Osteoblast (primary cell): ENCODE measurements around the gene AK3. TPM values are rescaled to one million over a fixed set of nuclear protein-coding genes. Genes with fewer than 3 reads are reported as not detected.

Experiments used
- DNase-seq: peaks from one replicate; pipeline ENCODE4 v3.0.0; 2011; ENCODE audit warnings: low spot score, mixed read lengths; ENCODE audit not compliant: insufficient read length; ENCODE audit errors: missing footprints
- H2AFZ ChIP-seq: 2 replicates; pipeline ENCODE4 v1.6.0; 2011; ENCODE audit warnings: mild to moderate bottlenecking, low read length
- H3K27ac ChIP-seq: 2 replicates; pipeline ENCODE4 v1.5.1; 2011; ENCODE audit warnings: mild to moderate bottlenecking, low read depth, low read length, moderate library complexity
- H3K27me3 ChIP-seq: 2 replicates; pipeline ENCODE4 v1.6.0; 2012; ENCODE audit warnings: mild to moderate bottlenecking, control low read depth, inconsistent platforms, low read length, moderate library complexity; ENCODE audit not compliant: insufficient read depth
- H3K36me3 ChIP-seq: 2 replicates; pipeline ENCODE4 v1.5.1; 2011; ENCODE audit warnings: mild to moderate bottlenecking, low read length, control low read depth, moderate library complexity; ENCODE audit not compliant: insufficient read depth
- H3K4me1 ChIP-seq: 2 replicates; pipeline ENCODE4 v1.5.1; 2011; ENCODE audit warnings: mild to moderate bottlenecking, low read length, control low read depth, moderate library complexity; ENCODE audit not compliant: insufficient read depth
- H3K4me2 ChIP-seq: 2 replicates; pipeline ENCODE4 v1.6.0; 2011; ENCODE audit warnings: mild to moderate bottlenecking, low read length; ENCODE audit not compliant: insufficient read depth
- H3K4me3 ChIP-seq: fragments of 200-600 bp; sonication (generic); 3 replicates; pipeline ENCODE4 v1.5.1; 2012; ENCODE audit warnings: mild to moderate bottlenecking, low read length, inconsistent platforms; ENCODE audit not compliant: insufficient read depth
- H3K79me2 ChIP-seq: 2 replicates; pipeline ENCODE4 v1.6.0; 2012; ENCODE audit warnings: mild to moderate bottlenecking, low read length, control low read depth, inconsistent platforms; ENCODE audit not compliant: insufficient read depth
- H3K9me3 ChIP-seq: 2 replicates; pipeline ENCODE4 v1.5.1; 2011; ENCODE audit warnings: low read depth, low read length, control low read depth
- H4K20me1 ChIP-seq: 2 replicates; pipeline ENCODE4 v1.6.0; 2012; ENCODE audit warnings: mild to moderate bottlenecking, low read length, control low read depth; ENCODE audit not compliant: insufficient read depth
- total RNA-seq: library from RNA; depleted of rRNA; stranded (reverse); fragments of >200 nt; gene quantifications from 2 replicates; pipeline ENCODE4 v1.2.3, GENCODE V29; 2012
- TF ChIP-seq, protein P1 (sequence below): IDR thresholded peaks from 2 replicates; pipeline ENCODE4 v1.5.1; 2011; ENCODE audit warnings: mild to moderate bottlenecking, low read depth, low read length, moderate library complexity; ENCODE audit errors: extremely low read depth

AK3 gene
- total RNA-seq, 1 donor, result 48.9 TPM

- no peaks in the 10 kb centered on the region for H3K27me3 ChIP-seq
- H3K9me3 ChIP-seq, result no peaks in the 10 kb centered on the region
- H3K36me3 ChIP-seq, result peaks cover 48% of the 10 kb centered on the region
- TF ChIP-seq, protein P1, sequence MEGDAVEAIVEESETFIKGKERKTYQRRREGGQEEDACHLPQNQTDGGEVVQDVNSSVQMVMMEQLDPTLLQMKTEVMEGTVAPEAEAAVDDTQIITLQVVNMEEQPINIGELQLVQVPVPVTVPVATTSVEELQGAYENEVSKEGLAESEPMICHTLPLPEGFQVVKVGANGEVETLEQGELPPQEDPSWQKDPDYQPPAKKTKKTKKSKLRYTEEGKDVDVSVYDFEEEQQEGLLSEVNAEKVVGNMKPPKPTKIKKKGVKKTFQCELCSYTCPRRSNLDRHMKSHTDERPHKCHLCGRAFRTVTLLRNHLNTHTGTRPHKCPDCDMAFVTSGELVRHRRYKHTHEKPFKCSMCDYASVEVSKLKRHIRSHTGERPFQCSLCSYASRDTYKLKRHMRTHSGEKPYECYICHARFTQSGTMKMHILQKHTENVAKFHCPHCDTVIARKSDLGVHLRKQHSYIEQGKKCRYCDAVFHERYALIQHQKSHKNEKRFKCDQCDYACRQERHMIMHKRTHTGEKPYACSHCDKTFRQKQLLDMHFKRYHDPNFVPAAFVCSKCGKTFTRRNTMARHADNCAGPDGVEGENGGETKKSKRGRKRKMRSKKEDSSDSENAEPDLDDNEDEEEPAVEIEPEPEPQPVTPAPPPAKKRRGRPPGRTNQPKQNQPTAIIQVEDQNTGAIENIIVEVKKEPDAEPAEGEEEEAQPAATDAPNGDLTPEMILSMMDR, result no peak
- H3K4me3 ChIP-seq, result no peak overlapping the region
- no peak overlapping the region for H2AFZ ChIP-seq
- peaks cover 8% of the 10 kb centered on the region for H4K20me1 ChIP-seq
- peak overlapping the region; percentile 62 for H3K27ac ChIP-seq
- peaks cover 51% of the 10 kb centered on the region for H3K79me2 ChIP-seq
- DNase-seq, result no peak
- peaks cover 38% of the 10 kb centered on the region for H3K4me1 ChIP-seq
- peak overlapping the region; percentile 41 for H3K4me2 ChIP-seq
Measured at GRCh38 chr9:4690144-4690543, 50.9 kb downstream of the AK3 start.

DNA sequence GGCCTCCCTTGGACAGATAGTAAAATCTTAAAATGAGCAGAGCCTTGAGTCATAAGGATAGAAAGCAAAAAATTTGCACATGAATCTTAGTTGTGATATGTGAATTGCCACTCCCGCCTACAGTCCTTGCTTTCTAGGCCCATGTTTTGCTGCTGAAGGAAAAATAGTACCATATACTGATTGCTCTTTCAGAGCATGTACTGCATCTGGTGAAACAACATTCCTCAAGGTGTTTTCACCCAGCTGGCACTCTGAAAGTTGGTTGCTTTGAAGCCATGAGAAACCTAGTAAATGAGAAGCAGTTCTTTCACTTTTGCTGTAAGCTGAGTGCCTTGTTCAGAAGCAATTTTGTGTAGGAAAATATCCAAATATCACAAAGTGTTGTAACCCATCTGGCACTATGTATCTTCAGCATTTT is 51.3 kb downstream of the AK3 start:
- DNase-seq, result no peak
- H3K4me3 ChIP-seq, result no peak overlapping the region
- no peaks in the 10 kb centered on the region for H3K27me3 ChIP-seq
- H3K4me1 ChIP-seq, result peaks cover 38% of the 10 kb centered on the region
- H4K20me1 ChIP-seq, result peaks cover 11% of the 10 kb centered on the region
- H3K27ac ChIP-seq, result peak overlapping the region; percentile 62
- no peak overlapping the region for H2AFZ ChIP-seq
- no peaks in the 10 kb centered on the region for H3K9me3 ChIP-seq
- TF ChIP-seq, protein P1, result no peak
- peaks cover 49% of the 10 kb centered on the region for H3K36me3 ChIP-seq
- peaks cover 51% of the 10 kb centered on the region for H3K79me2 ChIP-seq
- H3K4me2 ChIP-seq, result peak overlapping the region; percentile 41

DNA sequence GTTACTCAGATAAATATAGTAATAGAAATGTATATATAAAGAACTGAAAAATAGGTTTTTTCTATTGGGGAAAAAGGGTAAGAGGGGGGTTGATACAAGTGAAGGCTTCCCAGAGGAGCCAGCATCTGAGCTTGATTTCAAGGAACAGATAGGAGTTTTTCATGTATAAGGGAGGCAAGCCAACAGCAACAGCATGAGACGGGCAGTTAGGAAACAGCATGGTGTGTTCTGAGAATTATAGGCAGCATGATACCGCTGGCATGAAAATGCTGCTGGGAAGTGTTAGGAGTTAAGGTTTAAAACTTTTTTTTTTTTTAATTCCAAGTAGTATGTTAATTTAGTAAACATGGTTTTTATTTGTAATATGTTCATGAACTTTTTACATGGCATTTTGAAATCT is 52.0 kb downstream of the AK3 start:
- no peak overlapping the region for H3K4me2 ChIP-seq

GRCh38 chr9:4686584-4686983 is 54.4 kb downstream of the AK3 start:
- Histone ChIP-seq H3K9me3 (no peaks in the 10 kb centered on the region), H3K4me2 (no peak overlapping the region), H3K79me2 (peaks cover 57% of the 10 kb centered on the region), H3K27me3 (no peaks in the 10 kb centered on the region), H4K20me1 (peaks cover 20% of the 10 kb centered on the region), H3K4me1 (peaks cover 33% of the 10 kb centered on the region), H3K4me3 (no peak overlapping the region), H3K36me3 (peaks cover 42% of the 10 kb centered on the region), H2AFZ (no peak overlapping the region), H3K27ac (peak overlapping the region; percentile 36)
- TF ChIP-seq, protein P1, result no peak
- DNase-seq, result no peak

More for the DNA sequence above, 52.0 kb downstream of the AK3 start:
- TF ChIP-seq, protein P1, result no peak
- H3K4me3 ChIP-seq, result no peak overlapping the region
- no peak for DNase-seq
- peaks cover 15% of the 10 kb centered on the region for H4K20me1 ChIP-seq
- peak overlapping the region; percentile 62 for H3K27ac ChIP-seq
- H3K27me3 ChIP-seq, result no peaks in the 10 kb centered on the region
- peaks cover 45% of the 10 kb centered on the region for H3K36me3 ChIP-seq
- H2AFZ ChIP-seq, result no peak overlapping the region
- peaks cover 53% of the 10 kb centered on the region for H3K79me2 ChIP-seq
- no peaks in the 10 kb centered on the region for H3K9me3 ChIP-seq
- H3K4me1 ChIP-seq, result peaks cover 38% of the 10 kb centered on the region
